ENCODE measurements around the gene NUDT3. TPM values are rescaled to one million over a fixed set of nuclear protein-coding genes. Genes with fewer than 3 reads are reported as not detected.

NUDT3 gene
- total and polyA plus RNA-seq, 7 donors: 10.6 to 70.5 (median 33.3) TPM

- Histone ChIP-seq H3K27me3 (ENCODE audit: insufficient read depth in 3 of 3, low read length in 2 of 3) (no peaks in the 10 kb centered on the region), H3K9me3 (no peaks in the 10 kb centered on the region), H3K36me3 (ENCODE audit: insufficient read depth in 1 of 2, low read depth in 1 of 2) (no peaks in the 10 kb centered on the region), H3K27ac (no peak overlapping the region), H3K4me3 (no peak overlapping the region), H3K4me1 (no peaks in the 10 kb centered on the region)
- ATAC-seq (no peak), DNase-seq (no peak)
- no peak for TF ChIP-seq CTCF (IDR thresholded peaks at IDR 0.05)
- WGBS, 3 donors: 60 to 69% (median 62%) methylated on average over 1 of the region's 1 CpG
- intact Hi-C loops (cut with DNase I): no loop called here
Measured at GRCh38 chr6:34437644-34437970, 45.1 kb upstream of the NUDT3 start.

GRCh38 chr6:34436803-34437643, 44.6 kb upstream of the NUDT3 start:
- no peaks in the 10 kb centered on the region for H3K27me3 ChIP-seq (ENCODE audit: insufficient read depth in 3 of 3, low read length in 2 of 3)
- no peaks in the 10 kb centered on the region for H3K36me3 ChIP-seq (ENCODE audit: insufficient read depth in 1 of 2, low read depth in 1 of 2)
- TF ChIP-seq CTCF (IDR thresholded peaks at IDR 0.05): no peak
- H3K4me3 ChIP-seq: no peak overlapping the region
- H3K4me1 ChIP-seq: no peaks in the 10 kb centered on the region
- DNase-seq: no peak
- WGBS, 3 donors: 88 to 90% (median 89%) methylated on average over 33 to 38 of the region's 38 CpGs
- ATAC-seq: no peak
- no peak overlapping the region for H3K27ac ChIP-seq
- no peaks in the 10 kb centered on the region for H3K9me3 ChIP-seq
- intact Hi-C loops (cut with DNase I): no loop called here

- ATAC-seq (no peak), DNase-seq (no peak)
- intact Hi-C loops (cut with DNase I): no loop called here
- H3K4me3 ChIP-seq: no peak overlapping the region
- H3K9me3 ChIP-seq: no peaks in the 10 kb centered on the region
- no peaks in the 10 kb centered on the region for H3K36me3 ChIP-seq (ENCODE audit: insufficient read depth in 1 of 2, low read depth in 1 of 2)
- TF ChIP-seq CTCF (IDR thresholded peaks at IDR 0.05): no peak
- H3K4me1 ChIP-seq: no peaks in the 10 kb centered on the region
- no peaks in the 10 kb centered on the region for H3K27me3 ChIP-seq (ENCODE audit: insufficient read depth in 3 of 3, low read length in 2 of 3)
- no peak overlapping the region for H3K27ac ChIP-seq
- 69 to 73% (median 71%) methylated on average over 5 of the region's 5 CpGs for whole genome bisulfite sequencing, 3 donors
Measured at GRCh38 chr6:34435916-34436315, 43.4 kb upstream of the NUDT3 start.

- H3K9me3 ChIP-seq: no peaks in the 10 kb centered on the region
- H3K27me3 ChIP-seq (ENCODE audit: insufficient read depth in 3 of 3, low read length in 2 of 3): no peaks in the 10 kb centered on the region
- intact Hi-C loops (cut with DNase I): no loop called here
- TF ChIP-seq CTCF (IDR thresholded peaks at IDR 0.05): no peak
- peak within 1 kb of the TSS; percentile 95 for H3K27ac ChIP-seq
- peaks cover 19% of the 10 kb centered on the region for H3K4me1 ChIP-seq
- DNase-seq: peak; percentile 94 to 97
- 0 to 1% (median 0%) methylated on average over 52 to 57 of the region's 58 CpGs for WGBS, 3 donors
- ATAC-seq: peak; percentile 98 to 99 (median 98)
- H3K4me3 ChIP-seq: peak within 1 kb of the TSS; percentile 97
- peaks cover 11 to 43% of the 10 kb centered on the region in 2 donors for H3K36me3 ChIP-seq (ENCODE audit: insufficient read depth in 1 of 2, low read depth in 1 of 2)
Measured at GRCh38 chr6:34425498-34426410, 33.3 kb upstream of the NUDT3 start, which contains the start of gene RPS10. Gene RPS10 (minus strand): TSS chr6:34426069. CDS start chr6:34425221, 848 bp downstream.

Measured in psoas muscle (tissue), 8 donors.